ENCODE results near the gene ARHGAP11A.

The ARHGAP11A gene

GRCh38 chr15:32656496-32656895, 41.2 kb downstream of the ARHGAP11A start:
- DNase-seq, result no peak

DNA sequence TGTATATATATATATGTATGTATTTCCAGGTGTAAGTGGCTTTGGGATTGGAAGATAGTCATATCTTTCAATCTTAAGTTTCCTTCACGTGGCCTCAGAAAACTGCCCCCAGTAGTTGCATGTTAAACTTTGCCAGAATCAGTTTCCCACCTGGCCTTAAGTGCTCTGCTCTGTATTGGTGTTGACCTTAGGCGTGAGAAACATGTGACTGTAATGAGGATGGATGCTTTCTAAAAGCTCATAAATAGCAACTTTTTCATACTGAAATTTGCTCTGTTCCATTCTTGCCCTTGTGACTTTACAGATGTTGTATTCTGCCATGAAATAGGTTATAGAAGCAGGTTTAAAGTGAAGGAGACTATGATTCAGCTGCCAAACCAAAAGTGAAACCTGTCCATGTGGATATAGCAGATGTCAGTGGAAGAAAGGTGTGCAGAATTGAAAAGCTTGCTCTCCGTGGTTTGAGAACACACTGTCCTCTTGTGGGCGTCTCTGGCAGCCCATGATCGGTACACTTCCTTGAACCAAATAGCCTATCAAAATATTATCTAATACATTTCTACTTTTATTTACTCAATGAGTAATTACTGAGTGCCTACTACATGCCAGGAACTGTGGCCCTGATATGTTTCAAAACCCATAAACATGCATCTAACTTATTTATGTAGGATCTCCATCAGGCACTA, 42.0 kb downstream of the ARHGAP11A start:
- no peak for DNase-seq

DNA sequence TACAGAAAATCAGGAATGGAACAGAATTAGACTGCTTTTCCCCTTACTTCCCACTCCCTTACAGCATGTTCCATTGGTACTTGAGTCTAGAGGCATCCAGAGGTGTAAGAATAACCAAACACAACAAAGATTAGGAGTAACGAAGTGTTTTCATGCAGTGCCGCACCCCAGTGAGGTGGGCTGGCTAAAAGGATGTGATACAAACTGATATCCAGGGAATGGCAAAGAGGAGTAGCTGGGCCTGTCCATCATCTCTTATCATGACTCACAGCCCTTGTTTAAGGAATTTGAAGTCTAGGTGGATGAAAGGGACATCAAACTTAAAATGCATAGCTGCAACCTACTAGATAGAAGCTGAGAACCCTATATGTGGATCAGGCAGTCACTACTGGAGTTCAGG, 42.6 kb downstream of the ARHGAP11A start:
- DNase-seq, result no peak

GRCh38 chr15:32659340-32660155, 44.2 kb downstream of the ARHGAP11A start:
- no peak for DNase-seq

GRCh38 chr15:32663671-32664070, 48.4 kb downstream of the ARHGAP11A start:
- DNase-seq, result no peak

GRCh38 chr15:32664796-32665195, 49.5 kb downstream of the ARHGAP11A start:
- no peak for DNase-seq

DNA sequence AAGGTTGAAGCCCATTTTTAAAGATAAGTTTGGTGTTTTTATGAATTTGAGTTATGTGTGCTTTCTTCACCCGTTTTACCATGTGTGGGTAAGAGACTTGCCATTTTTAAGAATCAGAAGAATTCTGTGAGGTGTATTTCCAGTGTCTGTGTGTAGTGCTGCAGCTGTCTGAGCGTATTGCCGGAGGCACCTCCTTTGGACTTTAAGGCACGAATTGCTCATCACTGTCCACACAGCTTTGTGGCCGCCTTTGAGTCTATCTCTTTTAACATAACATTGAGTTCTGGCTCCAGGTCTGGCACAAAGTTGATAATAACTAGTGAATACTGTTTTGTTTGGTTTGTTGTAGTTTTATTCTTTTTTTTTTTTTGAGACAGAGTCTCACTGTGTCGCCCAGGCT, 52.0 kb downstream of the ARHGAP11A start:
- DNase-seq, result no peak

DNA sequence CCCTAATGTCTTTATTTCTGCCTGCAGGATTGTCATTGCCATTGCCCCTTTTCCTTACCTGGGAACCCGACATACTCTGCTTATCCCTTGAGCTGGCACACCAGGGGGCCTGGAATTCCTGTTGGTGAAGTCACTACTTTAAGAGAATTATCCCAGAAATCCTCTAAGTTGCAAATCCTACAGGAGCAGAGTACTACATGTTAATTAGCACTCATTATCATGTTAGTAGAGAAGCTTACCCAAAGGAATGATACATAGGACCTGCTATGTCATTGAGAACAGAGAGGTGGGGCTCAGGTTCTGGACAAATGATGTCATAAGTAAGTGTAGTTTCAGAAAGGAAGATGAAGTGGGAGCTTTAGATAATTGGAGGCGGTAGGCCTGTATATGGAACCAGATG, 53.6 kb downstream of the ARHGAP11A start:
- DNase-seq, result no peak

DNA sequence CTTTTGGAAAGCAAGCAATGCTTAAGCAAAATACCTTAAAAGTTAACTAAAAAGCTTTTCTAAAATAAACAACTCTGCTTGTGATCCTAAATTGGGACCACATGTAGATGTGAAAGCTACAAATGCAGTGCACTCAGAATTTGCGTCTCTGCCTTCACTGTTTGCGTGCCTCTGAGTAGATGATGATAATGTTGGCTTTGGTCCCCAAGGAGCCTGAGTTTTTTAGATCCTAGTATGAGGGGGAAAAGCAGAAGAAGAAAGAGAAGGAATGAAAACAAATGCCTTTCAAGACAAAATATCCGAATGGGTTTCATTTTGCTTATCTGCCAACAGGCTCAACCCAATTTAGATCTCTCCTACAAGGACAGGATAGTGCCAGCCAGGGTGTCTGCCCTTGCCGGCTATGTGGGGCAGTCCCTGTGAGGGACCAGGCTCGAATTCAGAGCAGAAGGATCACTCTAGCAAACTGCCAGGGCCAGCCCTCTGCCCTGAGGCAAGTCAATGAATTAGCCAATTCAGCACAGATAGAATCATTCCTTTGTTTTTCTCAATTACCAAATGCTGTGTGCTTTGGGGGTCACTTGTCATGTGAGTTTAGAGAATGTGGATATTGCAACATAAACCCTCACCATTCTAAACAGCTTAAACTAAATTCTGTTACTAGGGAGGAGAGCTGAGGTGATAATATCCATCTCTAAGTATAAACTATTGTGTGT, 54.8 kb downstream of the ARHGAP11A start:
- DNase-seq, result no peak

- DNase-seq, result no peak
Measured at GRCh38 chr15:32670623-32671022, 55.3 kb downstream of the ARHGAP11A start.

- DNase-seq, result no peak
Measured at GRCh38 chr15:32671339-32672325, 56.3 kb downstream of the ARHGAP11A start.

DNA sequence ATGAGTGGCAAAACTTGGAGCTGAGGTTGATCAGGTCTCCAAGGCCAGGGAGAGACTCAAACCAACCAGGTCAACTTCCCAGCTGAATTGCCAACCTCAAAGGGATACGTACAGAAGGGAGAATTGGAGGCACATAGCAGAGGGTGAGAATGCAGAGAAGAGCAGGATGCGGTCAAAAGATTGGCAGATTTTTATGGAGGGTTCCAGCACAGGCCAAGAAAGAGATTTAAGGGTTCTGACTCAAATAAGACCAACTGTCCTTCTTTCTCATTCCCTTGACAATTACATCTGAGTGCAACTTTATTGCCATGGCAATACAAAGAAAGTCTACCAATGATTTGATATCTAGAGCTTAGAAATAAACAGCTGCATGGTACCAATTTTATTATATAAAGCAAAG, 59.4 kb downstream of the ARHGAP11A start:
- DNase-seq, result no peak

DNA sequence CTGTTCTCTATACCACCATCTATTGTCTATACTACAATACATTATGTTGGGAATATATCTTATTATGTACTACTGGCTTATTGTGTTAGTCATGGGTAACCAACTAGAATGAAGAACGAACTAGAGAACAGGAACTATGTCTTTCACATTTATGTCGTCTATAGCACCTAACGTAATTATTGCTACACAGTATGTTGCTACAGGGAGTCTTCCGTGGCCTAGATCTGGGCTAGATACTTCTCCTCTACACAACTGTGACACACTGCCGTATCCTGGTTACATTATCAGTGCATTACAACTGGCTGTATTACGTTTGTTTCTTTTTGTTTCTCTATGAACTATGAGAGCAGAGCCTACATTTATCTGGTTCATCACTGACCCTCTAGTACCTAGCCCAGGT, 60.2 kb downstream of the ARHGAP11A start:
- DNase-seq, result no peak

DNA sequence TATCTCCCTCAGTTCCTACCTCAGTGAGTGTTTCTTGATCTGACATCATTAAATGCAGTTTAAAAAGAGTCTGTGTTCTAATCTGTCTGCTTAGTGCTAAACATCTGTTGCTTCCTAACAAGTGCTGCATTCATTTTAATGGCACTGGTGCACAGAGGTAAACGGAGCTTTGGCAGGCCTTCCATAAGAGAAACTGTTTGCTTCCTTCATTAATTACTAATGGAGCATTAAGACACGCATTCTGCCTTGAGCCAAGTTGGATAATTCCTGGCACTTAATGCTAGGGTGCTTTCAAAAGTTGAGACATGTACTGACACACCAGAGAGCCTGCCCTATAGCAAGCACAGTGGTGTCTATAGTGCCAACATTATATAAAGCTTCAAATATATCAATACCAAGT, 60.9 kb downstream of the ARHGAP11A start:
- no peak for DNase-seq

DNA sequence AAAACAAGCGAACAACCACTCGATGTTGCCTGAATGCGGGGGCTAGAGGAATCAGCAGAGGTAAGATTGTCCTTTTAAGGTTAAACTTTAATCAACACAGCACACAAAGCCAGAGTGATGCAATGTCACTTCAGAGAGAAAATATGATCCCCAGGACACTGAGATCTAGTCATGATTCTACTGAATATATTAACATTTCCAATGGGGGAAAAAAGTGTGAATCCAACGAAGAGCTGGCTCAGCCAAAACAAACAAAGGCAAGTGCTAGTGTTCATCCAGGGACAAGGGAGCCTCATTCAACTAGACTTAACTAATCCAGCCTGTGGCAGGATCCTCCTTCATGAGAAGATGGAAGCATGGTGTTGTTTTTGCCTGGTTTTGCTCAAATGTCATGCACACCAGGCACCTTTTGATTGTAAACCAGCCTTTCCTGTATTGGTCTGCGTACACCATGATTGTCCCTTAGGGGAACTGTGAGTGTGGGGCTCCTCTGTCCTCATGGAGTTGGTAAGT, 62.0 kb downstream of the ARHGAP11A start:
- DNase-seq, result no peak

- DNase-seq, result no peak
Measured at GRCh38 chr15:32679298-32679690, 64.0 kb downstream of the ARHGAP11A start.

DNA sequence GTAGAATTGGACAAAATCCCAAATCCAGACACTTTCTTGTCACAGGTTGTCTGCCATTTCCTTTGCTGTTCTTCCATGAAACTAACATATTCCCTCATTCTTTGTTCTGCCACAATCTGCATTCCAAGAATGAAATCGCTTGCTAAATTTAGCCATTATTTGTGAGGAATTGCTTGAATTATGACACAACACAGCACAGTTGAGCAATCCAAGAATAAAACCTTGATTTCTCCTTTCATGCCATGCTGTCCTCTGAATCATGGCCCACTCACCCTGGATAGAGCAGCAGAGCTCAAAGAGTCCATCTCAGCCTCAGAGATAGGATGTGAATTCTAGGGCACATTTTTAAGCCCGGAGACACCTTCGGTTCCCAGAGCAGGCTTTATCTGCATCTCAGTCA, 67.3 kb downstream of the ARHGAP11A start:
- no peak for DNase-seq

DNA sequence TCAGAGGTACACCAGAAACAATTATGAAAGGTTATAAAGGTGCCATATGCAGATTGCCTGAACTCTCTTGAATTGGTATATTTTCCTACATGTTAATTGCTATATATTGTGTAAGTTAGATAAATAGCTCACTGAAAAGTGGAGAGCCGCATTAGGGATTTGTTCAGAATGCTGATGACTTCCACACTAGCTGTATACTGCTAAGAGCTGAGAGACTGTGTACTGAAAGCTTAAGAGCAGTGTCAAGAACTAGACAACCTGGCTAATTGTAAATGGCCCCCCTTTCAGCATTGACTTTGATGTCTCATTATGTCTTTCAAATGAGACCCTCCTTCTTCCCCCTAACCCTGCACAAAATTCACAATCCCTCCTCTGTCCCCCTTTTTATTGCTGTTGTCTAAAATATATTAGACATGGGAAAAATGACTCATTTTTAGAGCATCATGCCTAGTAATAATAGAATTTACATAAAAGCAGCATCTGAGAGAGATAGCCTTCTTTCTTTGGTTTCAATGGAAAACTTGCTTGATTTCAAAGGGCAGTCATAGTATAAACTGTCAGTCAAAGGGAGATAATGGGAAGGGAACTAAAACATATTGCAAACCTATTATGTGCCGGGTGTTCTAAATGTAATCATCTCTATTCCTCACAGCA, 67.8 kb downstream of the ARHGAP11A start:
- no peak for DNase-seq

DNA sequence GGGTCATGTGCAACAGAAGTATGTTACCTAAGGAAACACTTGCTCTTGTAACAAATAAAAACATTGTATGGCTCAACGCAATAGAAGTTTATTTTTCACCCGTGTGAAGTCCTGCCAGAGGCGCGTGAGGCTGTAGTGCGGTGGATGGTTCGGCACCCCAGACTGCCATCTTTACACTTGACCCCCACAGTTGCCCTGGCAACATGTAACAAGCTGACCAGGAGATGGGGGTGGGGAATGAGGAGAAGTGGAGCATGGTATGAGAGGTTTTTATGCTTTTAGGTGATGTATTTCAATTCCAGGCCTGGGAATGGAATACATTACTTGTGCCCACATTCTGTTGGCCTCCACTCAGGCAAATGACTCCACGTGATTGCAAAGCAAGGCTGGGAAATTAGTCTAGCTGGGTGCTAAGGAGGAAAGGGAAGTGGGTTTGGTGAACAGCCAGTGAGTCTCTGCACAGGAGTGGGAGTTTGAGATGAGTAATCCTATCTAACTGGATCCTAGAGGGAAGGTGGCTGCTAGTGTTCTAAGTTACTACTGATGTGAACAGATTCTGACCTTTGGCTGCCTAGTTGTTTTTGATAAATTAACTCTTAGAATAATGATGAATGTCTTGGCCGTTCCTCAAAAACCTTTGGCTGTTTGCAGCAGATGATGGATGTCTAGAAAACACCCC, 68.7 kb downstream of the ARHGAP11A start:
- no peak for DNase-seq

- DNase-seq, result no peak
Measured at GRCh38 chr15:32685576-32685975, 70.3 kb downstream of the ARHGAP11A start.

- no peak for DNase-seq
Measured at GRCh38 chr15:32687556-32687955, 72.3 kb downstream of the ARHGAP11A start.

Measured in GF-D8 (cell line).